Measurements from ENCODE around the gene PSMD8. TPM values are rescaled to one million over a fixed set of nuclear protein-coding genes. Genes with fewer than 3 reads are reported as not detected.
A peak's percentile ranks its signal among the peaks of the same experiment; 100 is the strongest.

Gene PSMD8
- total and polyA plus RNA-seq, 2 of the 8 experiments (the other 6 are each of a cell fraction or from before 2014, with no cell fraction given): 170 to 486 TPM

DNA sequence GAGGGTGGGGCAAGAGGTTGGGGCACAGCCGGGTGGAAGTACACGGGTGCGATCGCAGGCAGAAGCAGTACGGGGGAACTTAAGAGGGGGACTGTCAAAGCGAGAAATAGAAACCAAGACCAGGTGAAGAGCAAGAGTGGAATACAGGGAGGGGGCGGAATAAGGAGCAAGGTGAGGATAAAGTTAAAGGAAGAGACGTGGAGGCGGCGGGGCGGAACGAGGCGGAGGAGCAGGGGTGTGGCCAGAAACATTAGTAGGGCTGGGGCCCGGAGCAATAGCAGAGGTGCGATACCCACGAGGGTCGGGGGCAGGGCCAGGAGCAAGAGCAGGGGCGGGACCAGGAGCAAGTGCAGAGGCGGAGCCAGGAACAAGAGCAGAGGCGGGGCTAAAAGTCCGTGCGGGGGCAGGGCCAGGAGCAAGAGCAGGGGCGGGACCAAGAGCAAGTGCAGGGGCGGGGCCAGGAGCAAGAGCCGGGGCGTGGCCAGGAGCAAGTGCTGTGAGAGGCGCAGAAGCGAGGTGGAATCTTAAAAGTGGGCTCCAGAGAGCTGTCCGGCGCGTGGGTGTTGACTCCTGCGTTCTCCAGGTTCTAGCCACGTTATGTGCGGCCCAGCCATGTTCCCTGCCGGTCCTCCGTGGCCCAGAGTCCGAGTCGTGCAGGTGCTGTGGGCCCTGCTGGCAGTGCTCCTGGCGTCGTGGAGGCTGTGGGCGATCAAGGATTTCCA lies 37.6 kb upstream of the PSMD8 start:
- Histone ChIP-seq H4K20me1 (replicated peaks in 1 of 2; ENCODE audit: control insufficient read depth in 1 of 2, insufficient read depth in 2 of 2, low read length in 2 of 2) (no peaks in the 10 kb centered on the region), H2BK5ac (ENCODE audit: low read depth, low read length) (peak overlapping the region; percentile 35; the same call in 1 of the 2 replicates), H2BK20ac (ENCODE audit: low read length) (no peak overlapping the region), H2BK12ac (ENCODE audit: low read depth, low read length) (peak overlapping the region; percentile 62; the same call in 1 of the 2 replicates), H4K5ac (ENCODE audit: insufficient read length, low read depth, low read length) (peak overlapping the region; percentile 47), H3K9ac (replicated peaks in 1 of 4; ENCODE audit: extremely low read depth in 1 of 4, low read depth in 3 of 4, low read length in 3 of 4) (peak overlapping the region in 1 of 4 experiments; percentile 1; a peak in 2 of 7 replicates), H3K14ac (ENCODE audit: insufficient read length) (no peak overlapping the region), H3K36me3 (ENCODE audit: control insufficient read depth in 2 of 4, insufficient read depth in 4 of 4, low read length in 3 of 4) (no peaks in the 10 kb centered on the region), H4K8ac (ENCODE audit: extremely low read depth, insufficient read depth, low read length) (peak overlapping the region; percentile 71; the same call in 1 of the 2 replicates), H3K27me3 (replicated peaks in 1 of 4; ENCODE audit: control insufficient read depth in 3 of 4, extremely low read depth in 1 of 4, insufficient read depth in 3 of 4, low read length in 3 of 4) (no peaks in the 10 kb centered on the region), H3K18ac (ENCODE audit: extremely low read depth, low read length) (peak overlapping the region; percentile 75), H2AFZ (ENCODE audit: low read length) (peak overlapping the region; percentile 76; the same call in 1 of the 2 replicates), H2AK5ac (ENCODE audit: low read depth, low read length) (no peak overlapping the region), H4K91ac (replicated peaks; ENCODE audit: insufficient read length, low read length) (peak overlapping the region; percentile 62), H3K23me2 (ENCODE audit: low read depth, low read length) (peaks cover 12% of the 10 kb centered on the region), H3K27ac (ENCODE audit: low read depth, low read length) (no peak overlapping the region), H3K4me3 (ENCODE audit: extremely low read depth in 1 of 4, insufficient read depth in 2 of 4, low read depth in 3 of 4, low read length in 4 of 4) (peak overlapping the region; percentile 66 to 86 (median 75)), H3K79me1 (ENCODE audit: low read depth, low read length) (no peaks in the 10 kb centered on the region), H3K79me2 (ENCODE audit: control insufficient read depth in 1 of 2, insufficient read depth in 2 of 2, low read length in 2 of 2) (no peaks in the 10 kb centered on the region), H2BK120ac (replicated peaks; ENCODE audit: low read depth, low read length) (no peak overlapping the region), H2BK15ac (ENCODE audit: low read length) (peak overlapping the region; percentile 100; the same call in 1 of the 2 replicates), H3K56ac (replicated peaks; ENCODE audit: insufficient read length, low read depth, low read length) (peak overlapping the region; percentile 34), H3K23ac (ENCODE audit: insufficient read length) (no peak overlapping the region), H3K4me1 (replicated peaks in 1 of 4; ENCODE audit: control insufficient read depth in 3 of 4, insufficient read depth in 4 of 4, low read length in 3 of 4) (peaks cover 0 to 5% (median 4%) of the 10 kb centered on the region in 4 experiments; a peak in 5 of 7 replicates), H3K9me3 (ENCODE audit: insufficient read depth in 2 of 2, low read depth in 1 of 2, low read length in 1 of 2) (no peaks in the 10 kb centered on the region), H3K4me2 (ENCODE audit: insufficient read depth in 1 of 2, low read depth in 2 of 2, low read length in 2 of 2) (peak overlapping the region; percentile 92 to 96), H3K4ac (replicated peaks; ENCODE audit: insufficient read length, low read depth, low read length) (no peak overlapping the region)
- WGBS, 2 experiments (ENCODE audit: extremely low coverage in 1 of 2, insufficient coverage in 1 of 2, insufficient read length in 1 of 2, insufficient replicate concordance in 2 of 2, low coverage in 1 of 2, low lambda C conversion rate in 2 of 2, missing lambda C conversion rate in 1 of 2): 8% methylated on average over 28 of the region's 41 CpGs; no CpG with 5 or more reads in 1 of the 2 experiments
- ChIA-PET CTCF (ENCODE audit: partially characterized antibody) (interaction anchor here (0.8 to 6.7 kb wide), 10 partner anchors 9 to 103 kb away, joined by 3 to 100 read pairs (median 5); partner anchors contain the start of genes C19orf33 and KCNK6), POLR2A (ENCODE audit: partially characterized antibody) (interaction anchor here (1.2 to 2.0 kb wide), 3 partner anchors 15 to 37 kb away, joined by 3 to 10 read pairs (median 6); partner anchors contain the start of gene PSMD8)
- peak; percentile 90 to 97 for DNase-seq (ENCODE audit: low read depth in 1 of 2, low spot score in 2 of 2)
- peak; percentile 81 for FAIRE-seq
- TF ChIP-seq TEAD4 (IDR thresholded peaks at IDR 0.05; ENCODE audit: low read depth, low read length) (no peak), KDM4A (IDR thresholded peaks at IDR 0.05; ENCODE audit: low read depth, low read length, severe bottlenecking) (peak; percentile 14), SP4 (IDR thresholded peaks at IDR 0.05; ENCODE audit: low read length) (peak; percentile 64; the same call in 1 of the 2 replicates), BACH1 (IDR thresholded peaks at IDR 0.05; ENCODE audit: low read length) (0 out of 2 replicates have a peak, but pooled peaks have one; percentile 65), EGR1 (IDR thresholded peaks at IDR 0.05; ENCODE audit: borderline replicate concordance, low read depth, low read length) (no peak), RFX5 (IDR thresholded peaks at IDR 0.05; ENCODE audit: borderline replicate concordance, low read depth, low read length) (no peak), SP1 (IDR thresholded peaks at IDR 0.05; ENCODE audit: low read depth, low read length) (0 out of 2 replicates have a peak, but pooled peaks have one; percentile 13), SIN3A (conservative IDR thresholded peaks at IDR 0.05 in 1 of 2, IDR thresholded peaks at IDR 0.05 in 1 of 2; ENCODE audit: low read depth in 1 of 2, low read length in 2 of 2) (peak; percentile 52 to 85; a peak in 2 of 4 replicates), HDAC2 (IDR thresholded peaks at IDR 0.05; ENCODE audit: borderline replicate concordance in 1 of 2, low read depth in 2 of 2, low read length in 2 of 2) (peak in 1 of 2 experiments; percentile 51; a peak in 2 of 4 replicates)
- TF ChIP-seq, protein P1, sequence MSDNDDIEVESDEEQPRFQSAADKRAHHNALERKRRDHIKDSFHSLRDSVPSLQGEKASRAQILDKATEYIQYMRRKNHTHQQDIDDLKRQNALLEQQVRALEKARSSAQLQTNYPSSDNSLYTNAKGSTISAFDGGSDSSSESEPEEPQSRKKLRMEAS (IDR thresholded peaks at IDR 0.05): peak; percentile 17; the same call in 1 of the 2 replicates

All from H1 (cell line).